Esophagus (tissue), 2 donors: Measurements from ENCODE around the gene ABITRAM. TPM values are rescaled to one million over a fixed set of nuclear protein-coding genes. Genes with fewer than 3 reads are reported as not detected.

ENCODE experiments used
- H3K27ac ChIP-seq, 2 donors: one replicate each; pipeline ENCODE4 v1.5.1; 2013; ENCODE audit warnings: low read depth in 2 of 2, mild to moderate bottlenecking in 2 of 2, inconsistent platforms in 1 of 2, low read length in 1 of 2, moderate library complexity in 1 of 2
- H3K27me3 ChIP-seq, 2 donors: one replicate each; pipeline ENCODE4 v1.6.1; 2013; ENCODE audit warnings: low read length in 2 of 2, control low read depth in 1 of 2, mild to moderate bottlenecking in 1 of 2; ENCODE audit not compliant: insufficient read depth in 2 of 2, control insufficient read depth in 1 of 2
- H3K36me3 ChIP-seq, 2 donors: one replicate each; pipeline ENCODE4 v1.6.1; 2013; ENCODE audit warnings: low read length in 1 of 2; ENCODE audit not compliant: control insufficient read depth in 2 of 2, insufficient read depth in 2 of 2
- H3K4me1 ChIP-seq, 2 donors: one replicate each; pipeline ENCODE4 v1.6.1; 2013; ENCODE audit warnings: low read length in 1 of 2; ENCODE audit not compliant: control insufficient read depth in 2 of 2, insufficient read depth in 2 of 2
- H3K4me3 ChIP-seq, 2 donors: one replicate each; pipeline ENCODE4 v1.5.1; 2013; ENCODE audit warnings: low read length in 2 of 2, mild to moderate bottlenecking in 2 of 2, low read depth in 1 of 2, moderate library complexity in 1 of 2
- H3K9me3 ChIP-seq, 2 donors: one replicate each; pipeline ENCODE4 v1.6.1; 2013; ENCODE audit warnings: mild to moderate bottlenecking in 2 of 2, low read depth in 1 of 2, low read length in 1 of 2, moderate library complexity in 1 of 2; ENCODE audit not compliant: control insufficient read depth in 2 of 2, insufficient read depth in 1 of 2
- WGBS, 2 donors: extraction: QIAGEN DNeasy Blood & Tissue Kit; methylation state at CpG; one replicate each; pipeline ENCODE4 v1.1.7; 2013; 5-methylcytosine and 5-hydroxymethylcytosine counted together
- polyA plus RNA-seq, 2 donors: library from polyadenylated mRNA; stranded (reverse); fragments of 200-250 nt; gene quantifications; one replicate each; pipeline ENCODE4 v1.2.3, GENCODE V29; 2013
- donor health status: healthy with polysubstance abuse.
- donor health status: Bipolar disorder and iron deficiency.

Gene ABITRAM
- polyA plus RNA-seq, 2 donors: 12.5 to 19.4 TPM

GRCh38 chr9:108972626-108973209, 38.5 kb downstream of the ABITRAM start:
- Histone ChIP-seq H3K4me1 (no peaks in the 10 kb centered on the region), H3K9me3 (no peaks in the 10 kb centered on the region), H3K27me3 (no peaks in the 10 kb centered on the region), H3K4me3 (no peak overlapping the region), H3K36me3 (no peaks in the 10 kb centered on the region), H3K27ac (no peak overlapping the region)
- WGBS, 2 donors: 62 to 64% methylated on average over 2 of the region's 2 CpGs

- 56 to 63% methylated on average over 5 of the region's 5 CpGs for WGBS, 2 donors
- no peaks in the 10 kb centered on the region for H3K27me3 ChIP-seq
These were observed 39.7 kb downstream of the ABITRAM start for GRCh38 chr9:108973895-108974294.

GRCh38 chr9:108978205-108978604, 44.0 kb downstream of the ABITRAM start:
- Histone ChIP-seq H3K4me3 (no peak overlapping the region), H3K27me3 (no peaks in the 10 kb centered on the region), H3K36me3 (peaks cover 0 to 2% of the 10 kb centered on the region in 2 donors), H3K4me1 (no peaks in the 10 kb centered on the region), H3K9me3 (no peaks in the 10 kb centered on the region), H3K27ac (peak overlapping the region in 1 of 2 donors; percentile 10)
- 10 to 26% methylated on average over 1 of the region's 1 CpG for WGBS, 2 donors

More at GRCh38 chr9:108973895-108974294, 39.7 kb downstream of the ABITRAM start:
- no peaks in the 10 kb centered on the region for H3K9me3 ChIP-seq
- no peak overlapping the region for H3K27ac ChIP-seq
- no peaks in the 10 kb centered on the region for H3K4me1 ChIP-seq
- H3K36me3 ChIP-seq: no peaks in the 10 kb centered on the region
- H3K4me3 ChIP-seq: no peak overlapping the region

- no peak overlapping the region for H3K27ac ChIP-seq
- no peak overlapping the region for H3K4me3 ChIP-seq
- no peaks in the 10 kb centered on the region for H3K27me3 ChIP-seq
- no peaks in the 10 kb centered on the region for H3K9me3 ChIP-seq
- WGBS, 2 donors: 90 to 95% methylated on average over 2 of the region's 2 CpGs
- no peaks in the 10 kb centered on the region for H3K4me1 ChIP-seq
- H3K36me3 ChIP-seq: peaks cover 0 to 2% of the 10 kb centered on the region in 2 donors
These were observed 46.7 kb downstream of the ABITRAM start for GRCh38 chr9:108980893-108981292.

GRCh38 chr9:108983885-108984284, 49.7 kb downstream of the ABITRAM start:
- Histone ChIP-seq H3K36me3 (peaks cover 0 to 2% of the 10 kb centered on the region in 2 donors), H3K27ac (no peak overlapping the region), H3K9me3 (no peaks in the 10 kb centered on the region), H3K4me1 (no peaks in the 10 kb centered on the region), H3K4me3 (no peak overlapping the region), H3K27me3 (no peaks in the 10 kb centered on the region)

Other genes with a start within 250 kb of the ABITRAM start
- gene ACTL7B, start 78.4 kb upstream of the ABITRAM start, polyA plus RNA-seq: under 1 TPM in 1 of 2 donors, not detected in 1; 0.02 TPM
- not detected for gene ACTL7A, start 72.1 kb upstream of the ABITRAM start, polyA plus RNA-seq
- gene ELP1, start 276 bp upstream of the ABITRAM start, polyA plus RNA-seq: 1 to 10 TPM; 8.9 to 9.5 TPM
- gene CTNNAL1, start 79.1 kb downstream of the ABITRAM start, polyA plus RNA-seq: 10 to 100 TPM; 13.5 to 15.0 TPM
- 1 to 10 TPM; 4.0 to 7.4 TPM for gene TMEM245, start 185.5 kb downstream of the ABITRAM start, polyA plus RNA-seq
- gene FRRS1L, start 232.8 kb downstream of the ABITRAM start, polyA plus RNA-seq: under 1 TPM; 0.08 to 0.20 TPM